HepG2 (cell line): ENCODE results near the gene NOTO. TPM values are rescaled to one million over a fixed set of nuclear protein-coding genes. Genes with fewer than 3 reads are reported as not detected.

Experiments used
- CREB1 ChIP-seq, 2 experiments: fragments of 450-650 bp in 1 of 2; IDR thresholded peaks; 2 replicates each; pipeline ENCODE4 v1.6.1; 2016 to 2017; ENCODE audit warnings: control low read depth in 1 of 2, mild to moderate bottlenecking in 1 of 2, missing compliant biosample characterization in 1 of 2, missing genetic modification characterization in 1 of 2
- DMTF1 ChIP-seq: sonication (generic); formaldehyde crosslinking; IDR thresholded peaks from 2 replicates; pipeline ENCODE4 v1.4.0; 2020; ENCODE audit warnings: mild to moderate bottlenecking, missing genetic modification reagents
- ELF4 ChIP-seq: sonication (generic); formaldehyde crosslinking; IDR thresholded peaks from 2 replicates; pipeline ENCODE4 v1.5.0; 2020; ENCODE audit warnings: missing genetic modification reagents, mild to moderate bottlenecking, moderate library complexity, borderline replicate concordance
- HMGA1 ChIP-seq: sonication (generic); formaldehyde crosslinking; conservative IDR thresholded peaks from 2 replicates; pipeline ENCODE4 v1.4.0; 2020; ENCODE audit warnings: missing genetic modification reagents
- ISL2 ChIP-seq: sonication (generic); formaldehyde crosslinking; IDR thresholded peaks from 2 replicates; pipeline ENCODE4 v1.5.0; 2020; ENCODE audit warnings: missing genetic modification reagents
- LCORL ChIP-seq, 2 experiments: fragments of 450-650 bp in 1 of 2; sonication (generic) in 1 of 2; formaldehyde crosslinking in 1 of 2; IDR thresholded peaks; 2 replicates each; pipeline versions ENCODE4 v1.5.0 to v1.6.1; 2017 to 2020; ENCODE audit warnings: antibody characterized with exemption in 1 of 2, missing genetic modification reagents in 1 of 2
- MAFF ChIP-seq: IDR thresholded peaks from 2 replicates; pipeline ENCODE4 v1.6.1; 2011; ENCODE audit warnings: low read depth, low read length, improper control_type of control experiment
- MED1 ChIP-seq: sonication (generic); formaldehyde crosslinking; IDR thresholded peaks from 2 replicates; pipeline ENCODE4 v1.4.0; 2020; ENCODE audit warnings: missing genetic modification reagents
- MEIS2 ChIP-seq: sonication (generic); formaldehyde crosslinking; IDR thresholded peaks from 2 replicates; pipeline ENCODE4 v1.9.0; 2021; ENCODE audit warnings: mild to moderate bottlenecking, missing genetic modification reagents
- MIER2 ChIP-seq: IDR thresholded peaks from 2 replicates; pipeline ENCODE4 v1.6.1; 2016; ENCODE audit warnings: missing biosample characterization, missing genetic modification reagents
- NCOA1 ChIP-seq: sonication (generic); formaldehyde crosslinking; IDR thresholded peaks from 2 replicates; pipeline ENCODE4 v1.9.0; 2021; ENCODE audit warnings: missing genetic modification reagents
- POGZ ChIP-seq: sonication (generic); formaldehyde crosslinking; IDR thresholded peaks from 2 replicates; pipeline ENCODE4 v1.4.0; 2020; ENCODE audit warnings: mild to moderate bottlenecking, missing genetic modification reagents
- SIX4 ChIP-seq: sonication (generic); formaldehyde crosslinking; IDR thresholded peaks from 2 replicates; pipeline ENCODE4 v1.4.0; 2020; ENCODE audit warnings: missing genetic modification reagents
- TBP ChIP-seq: sonication (generic); formaldehyde crosslinking; IDR thresholded peaks from 2 replicates; pipeline ENCODE4 v1.5.0; 2020; ENCODE audit warnings: missing genetic modification reagents
- ZNF326 ChIP-seq: sonication (generic); formaldehyde crosslinking; IDR thresholded peaks from 2 replicates; pipeline ENCODE4 v1.4.0; 2020; ENCODE audit warnings: missing genetic modification reagents, borderline replicate concordance
- ZNF605 ChIP-seq: sonication (generic); formaldehyde crosslinking; IDR thresholded peaks from 2 replicates; pipeline ENCODE4 v1.8.0; 2022; ENCODE audit warnings: mild to moderate bottlenecking, missing genetic modification reagents
- ZNF7 ChIP-seq: IDR thresholded peaks from 2 replicates; pipeline ENCODE4 v1.6.1; 2016; ENCODE audit warnings: missing biosample characterization, missing genetic modification reagents
- ZNF788 ChIP-seq: sonication (generic); formaldehyde crosslinking; IDR thresholded peaks from 2 replicates; pipeline ENCODE4 v1.5.0; 2020; ENCODE audit warnings: mild to moderate bottlenecking, missing genetic modification reagents, borderline replicate concordance
- ZSCAN29 ChIP-seq: sonication (generic); formaldehyde crosslinking; conservative IDR thresholded peaks from 2 replicates; pipeline ENCODE4 v1.4.0; 2020; ENCODE audit warnings: mild to moderate bottlenecking, missing genetic modification reagents
- polyA plus RNA-seq, 8 experiments: library from polyadenylated mRNA; depleted of rRNA in 3 of 8; stranded (reverse) in 7 of 8; unstranded in 1 of 8; fragments of >200 nt; fragmentation: Illumina TruSeq in 4 of 8; extraction: Trizol in 4 of 8; gene quantifications; 2 replicates each; pipeline versions ENCODE4 v1.2.1 to v1.2.3, GENCODE V29; 2011 to 2016; ENCODE audit warnings: low read depth in 4 of 8, missing spikeins in 1 of 8, mixed read lengths in 1 of 8; ENCODE audit not compliant: insufficient read depth in 1 of 8
- total RNA-seq, 5 experiments: library from RNA; depleted of rRNA; stranded (reverse); fragments of >200 nt; fragmentation: Illumina TruSeq; extraction: Trizol; gene quantifications; 2 replicates each; pipeline ENCODE4 v1.2.3, GENCODE V29; 2016; ENCODE audit warnings: low read depth in 1 of 5
- TF ChIP-seq, protein P1 (sequence below): IDR thresholded peaks from 2 replicates; pipeline ENCODE4 v1.6.1; 2016; ENCODE audit warnings: low read depth, missing genetic modification reagents, missing compliant biosample characterization
- TF ChIP-seq, protein P2 (sequence below): sonication (generic); formaldehyde crosslinking; IDR thresholded peaks from 2 replicates; pipeline ENCODE4 v1.8.1; 2023; ENCODE audit warnings: mild to moderate bottlenecking, missing genetic modification reagents, borderline replicate concordance

NOTO gene
- total and polyA plus RNA-seq, 2 of the 13 experiments (the other 11 are each of a cell fraction or from before 2014, with no cell fraction given) = not detected

DNA sequence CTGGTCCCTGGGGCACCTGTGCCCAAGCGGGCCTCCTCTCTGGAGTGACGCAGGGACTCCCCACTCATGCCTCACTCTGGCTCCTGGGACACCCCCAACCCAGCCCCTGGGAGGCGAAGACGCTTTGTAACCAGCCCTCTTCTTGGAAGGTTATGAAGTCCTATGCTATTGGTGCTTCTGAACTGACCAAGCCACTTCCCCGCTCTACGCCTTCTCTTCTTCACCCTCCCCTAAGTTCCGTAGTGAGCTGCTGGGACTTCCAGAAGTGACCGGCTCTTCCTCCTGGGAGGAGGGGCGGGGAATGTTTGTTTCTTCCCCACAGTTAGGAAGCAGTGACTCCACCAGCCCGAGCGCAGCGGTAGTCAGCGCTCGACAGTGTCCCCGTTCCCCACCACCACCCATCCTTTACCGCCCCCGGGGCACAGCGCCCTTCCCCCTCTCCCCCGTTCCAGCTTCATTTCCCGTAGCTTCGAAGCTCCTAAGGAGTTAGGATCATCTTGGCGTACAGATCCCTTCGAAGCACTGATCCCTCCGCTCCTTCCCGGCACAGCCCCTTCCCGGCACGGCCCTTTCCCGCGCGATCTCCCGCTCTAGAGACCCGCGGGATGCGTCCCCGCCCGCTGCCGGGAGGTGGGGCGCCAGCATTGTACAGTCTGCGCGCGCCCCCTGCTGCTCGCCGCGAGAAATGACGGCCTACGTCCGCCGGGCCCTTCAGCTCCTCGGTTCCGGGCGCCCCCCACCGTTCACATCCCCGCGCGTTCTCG is 25.3 kb upstream of the NOTO start (continued):
- TF ChIP-seq, protein P1, sequence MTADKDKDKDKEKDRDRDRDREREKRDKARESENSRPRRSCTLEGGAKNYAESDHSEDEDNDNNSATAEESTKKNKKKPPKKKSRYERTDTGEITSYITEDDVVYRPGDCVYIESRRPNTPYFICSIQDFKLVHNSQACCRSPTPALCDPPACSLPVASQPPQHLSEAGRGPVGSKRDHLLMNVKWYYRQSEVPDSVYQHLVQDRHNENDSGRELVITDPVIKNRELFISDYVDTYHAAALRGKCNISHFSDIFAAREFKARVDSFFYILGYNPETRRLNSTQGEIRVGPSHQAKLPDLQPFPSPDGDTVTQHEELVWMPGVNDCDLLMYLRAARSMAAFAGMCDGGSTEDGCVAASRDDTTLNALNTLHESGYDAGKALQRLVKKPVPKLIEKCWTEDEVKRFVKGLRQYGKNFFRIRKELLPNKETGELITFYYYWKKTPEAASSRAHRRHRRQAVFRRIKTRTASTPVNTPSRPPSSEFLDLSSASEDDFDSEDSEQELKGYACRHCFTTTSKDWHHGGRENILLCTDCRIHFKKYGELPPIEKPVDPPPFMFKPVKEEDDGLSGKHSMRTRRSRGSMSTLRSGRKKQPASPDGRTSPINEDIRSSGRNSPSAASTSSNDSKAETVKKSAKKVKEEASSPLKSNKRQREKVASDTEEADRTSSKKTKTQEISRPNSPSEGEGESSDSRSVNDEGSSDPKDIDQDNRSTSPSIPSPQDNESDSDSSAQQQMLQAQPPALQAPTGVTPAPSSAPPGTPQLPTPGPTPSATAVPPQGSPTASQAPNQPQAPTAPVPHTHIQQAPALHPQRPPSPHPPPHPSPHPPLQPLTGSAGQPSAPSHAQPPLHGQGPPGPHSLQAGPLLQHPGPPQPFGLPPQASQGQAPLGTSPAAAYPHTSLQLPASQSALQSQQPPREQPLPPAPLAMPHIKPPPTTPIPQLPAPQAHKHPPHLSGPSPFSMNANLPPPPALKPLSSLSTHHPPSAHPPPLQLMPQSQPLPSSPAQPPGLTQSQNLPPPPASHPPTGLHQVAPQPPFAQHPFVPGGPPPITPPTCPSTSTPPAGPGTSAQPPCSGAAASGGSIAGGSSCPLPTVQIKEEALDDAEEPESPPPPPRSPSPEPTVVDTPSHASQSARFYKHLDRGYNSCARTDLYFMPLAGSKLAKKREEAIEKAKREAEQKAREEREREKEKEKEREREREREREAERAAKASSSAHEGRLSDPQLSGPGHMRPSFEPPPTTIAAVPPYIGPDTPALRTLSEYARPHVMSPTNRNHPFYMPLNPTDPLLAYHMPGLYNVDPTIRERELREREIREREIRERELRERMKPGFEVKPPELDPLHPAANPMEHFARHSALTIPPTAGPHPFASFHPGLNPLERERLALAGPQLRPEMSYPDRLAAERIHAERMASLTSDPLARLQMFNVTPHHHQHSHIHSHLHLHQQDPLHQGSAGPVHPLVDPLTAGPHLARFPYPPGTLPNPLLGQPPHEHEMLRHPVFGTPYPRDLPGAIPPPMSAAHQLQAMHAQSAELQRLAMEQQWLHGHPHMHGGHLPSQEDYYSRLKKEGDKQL = 0 out of 2 replicates have a peak, but pooled peaks have one; percentile 17
- no peak for TF ChIP-seq ZNF7 (CRISPR knock-in tag)
- no peak for TF ChIP-seq ZNF605 (CRISPR knock-in tag)
- TF ChIP-seq ELF4 (CRISPR knock-in tag) = no peak
- TF ChIP-seq ZSCAN29 (CRISPR knock-in tag) = peak; percentile 89
- no peak for TF ChIP-seq DMTF1
- TF ChIP-seq CREB1 (IDR thresholded peaks at IDR 0.05) = peak; percentile 64
- no peak for TF ChIP-seq CREB1 (CRISPR knock-in tag; IDR thresholded peaks at IDR 0.05)
- TF ChIP-seq SIX4 (CRISPR knock-in tag) = peak; percentile 39; the same call in 1 of the 2 replicates
- no peak for TF ChIP-seq NCOA1 (CRISPR knock-in tag)
- TF ChIP-seq MIER2 (CRISPR knock-in tag) = no peak; the same call in 1 of the 2 replicates
- no peak for TF ChIP-seq ZNF326 (CRISPR knock-in tag)
- TF ChIP-seq POGZ = peak; percentile 73; the same call in 1 of the 2 replicates
- TF ChIP-seq HMGA1 (CRISPR knock-in tag) = no peak
- TF ChIP-seq TBP (CRISPR knock-in tag) = 0 out of 2 replicates have a peak, but pooled peaks have one; percentile 69
- TF ChIP-seq ZNF788 = peak; percentile 86
- no peak for TF ChIP-seq MAFF
- no peak for TF ChIP-seq LCORL (IDR thresholded peaks at IDR 0.05)
- TF ChIP-seq LCORL (CRISPR knock-in tag; IDR thresholded peaks at IDR 0.05) = peak; percentile 72
- peak; percentile 58 for TF ChIP-seq MED1 (CRISPR knock-in tag)
- TF ChIP-seq, protein P2, sequence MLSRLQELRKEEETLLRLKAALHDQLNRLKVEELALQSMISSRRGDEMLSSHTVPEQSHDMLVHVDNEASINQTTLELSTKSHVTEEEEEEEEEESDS (CRISPR knock-in tag) = 0 out of 2 replicates have a peak, but pooled peaks have one; percentile 21
- TF ChIP-seq ISL2 (CRISPR knock-in tag) = peak; percentile 82
- peak; percentile 77; the same call in 1 of the 2 replicates for TF ChIP-seq MEIS2 (CRISPR knock-in tag)
